Measurements from ENCODE around the gene KRTAP10-3.
"Not testable (repeated sequence)": the region's sequence is repeated elsewhere in the genome, so short reads cannot be mapped to it uniquely, and the experiment has no call there.

Gene KRTAP10-3

GRCh38 chr21:44592446-44593311, 34.1 kb upstream of the KRTAP10-3 start, which contains the start of gene KRTAP10-6:
KRTAP10-6 (minus strand) TSS chr21:44592505; CDS start chr21:44592484, 21 bp downstream.
- no peak for TF ChIP-seq CTCF (IDR thresholded peaks at IDR 0.05; ENCODE audit: low read depth, low read length)
- no peak within 1 kb of the TSS for H3K4me3 ChIP-seq (replicated peaks in 1 of 2; ENCODE audit: low read depth in 2 of 2, low read length in 2 of 2)

GRCh38 chr21:44591801-44592130, 33.2 kb upstream of the KRTAP10-3 start:
- not testable (repeated sequence) for DNase-seq (ENCODE audit: low read depth in 2 of 2); H3K4me3 ChIP-seq (replicated peaks in 1 of 2; ENCODE audit: low read depth in 2 of 2, low read length in 2 of 2)

More at GRCh38 chr21:44592446-44593311, 34.1 kb upstream of the KRTAP10-3 start, which contains the start of gene KRTAP10-6:
- DNase-seq (ENCODE audit: low read depth in 2 of 2) = no peak

GRCh38 chr21:44590897-44591800, 32.6 kb upstream of the KRTAP10-3 start:
- not testable (repeated sequence) for H3K4me3 ChIP-seq (replicated peaks in 1 of 2; ENCODE audit: low read depth in 2 of 2, low read length in 2 of 2); DNase-seq (ENCODE audit: low read depth in 2 of 2)

DNA sequence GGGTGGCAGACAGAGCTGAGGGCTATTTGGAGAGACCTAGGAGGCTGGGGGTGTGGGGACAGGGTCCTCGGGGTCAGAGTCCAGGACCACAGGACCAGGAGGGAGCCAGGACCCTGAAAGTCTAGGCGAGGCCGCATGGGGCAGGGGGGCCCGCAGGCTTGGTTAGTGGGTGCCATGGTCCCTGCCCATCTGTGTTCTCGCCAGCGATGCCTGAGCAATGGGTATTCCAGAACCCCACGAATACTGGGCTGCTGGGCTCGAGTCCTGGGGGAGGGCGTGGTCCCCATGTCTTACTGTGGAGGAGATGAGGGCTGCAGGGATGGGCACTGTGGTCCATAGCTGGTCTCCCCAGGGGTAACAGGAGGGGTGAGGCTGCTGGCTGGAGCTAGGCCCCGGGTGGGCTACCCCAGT, 31.7 kb upstream of the KRTAP10-3 start:
- no peak overlapping the region for H3K4me3 ChIP-seq (replicated peaks in 1 of 2; ENCODE audit: low read depth in 2 of 2, low read length in 2 of 2)
- DNase-seq (ENCODE audit: low read depth in 2 of 2) = no peak
- no peak for TF ChIP-seq CTCF (IDR thresholded peaks at IDR 0.05; ENCODE audit: low read depth, low read length)

- no peak for DNase-seq (ENCODE audit: low read depth in 2 of 2)
- no peak for TF ChIP-seq CTCF (IDR thresholded peaks at IDR 0.05; ENCODE audit: low read depth, low read length)
- H3K4me3 ChIP-seq (replicated peaks in 1 of 2; ENCODE audit: low read depth in 2 of 2, low read length in 2 of 2) = no peak overlapping the region
Measured at GRCh38 chr21:44589586-44590305, 31.2 kb upstream of the KRTAP10-3 start.

GRCh38 chr21:44589094-44589493, 30.5 kb upstream of the KRTAP10-3 start:
- no peak for DNase-seq (ENCODE audit: low read depth in 2 of 2)
- H3K4me3 ChIP-seq (replicated peaks in 1 of 2; ENCODE audit: low read depth in 2 of 2, low read length in 2 of 2) = no peak overlapping the region
- TF ChIP-seq CTCF (IDR thresholded peaks at IDR 0.05; ENCODE audit: low read depth, low read length) = no peak

- TF ChIP-seq CTCF (IDR thresholded peaks at IDR 0.05; ENCODE audit: low read depth, low read length) = no peak
- no peak overlapping the region for H3K4me3 ChIP-seq (replicated peaks in 1 of 2; ENCODE audit: low read depth in 2 of 2, low read length in 2 of 2)
- no peak for DNase-seq (ENCODE audit: low read depth in 2 of 2)
Measured at GRCh38 chr21:44585892-44586291, 27.3 kb upstream of the KRTAP10-3 start.

Data from cardiac fibroblast (primary cell).